Adrenal gland (tissue), 12 donors: ENCODE measurements around the gene BAG5. TPM values are rescaled to one million over a fixed set of nuclear protein-coding genes. Genes with fewer than 3 reads are reported as not detected.
"Not testable (repeated sequence)": the region's sequence is repeated elsewhere in the genome, so short reads cannot be mapped to it uniquely, and the experiment has no call there.

Experiments
- DNase-seq, 7 donors: peaks; one replicate each; pipeline ENCODE4 v3.0.0-alpha.2; 2019 to 2020
- H3K27ac ChIP-seq, 5 donors: fragments of 200-600 bp; sonication (generic) in 4 of 5; 1 replicate in 3 of 5; 2 replicates in 2 of 5; pipeline versions ENCODE4 v1.5.1 to v1.8.0; 2016 to 2020; ENCODE audit warnings: mild to moderate bottlenecking in 1 of 5
- H3K27me3 ChIP-seq: fragments of 200-600 bp; 2 replicates; pipeline ENCODE4 v1.8.0; 2021
- H3K36me3 ChIP-seq, 2 donors: fragments of 200-600 bp; replicated peaks in 1 of 2; 1 replicate in 1 of 2; 2 replicates in 1 of 2; pipeline versions ENCODE4 v1.5.1 to v1.8.0; 2018 to 2022
- H3K4me1 ChIP-seq, 2 donors: fragments of 200-600 bp; replicated peaks in 1 of 2; 1 replicate in 1 of 2; 2 replicates in 1 of 2; pipeline versions ENCODE4 v1.5.1 to v1.8.0; 2018 to 2021
- H3K4me3 ChIP-seq, 4 donors: fragments of 200-600 bp; sonication (generic) in 3 of 4; one replicate each; pipeline ENCODE4 v1.5.1; 2016 to 2018
- H3K9me3 ChIP-seq, 3 donors: fragments of 200-600 bp; sonication (generic) in 1 of 3; replicated peaks in 1 of 3; 1 replicate in 2 of 3; 2 replicates in 1 of 3; pipeline versions ENCODE4 v1.5.1 to v1.8.0; 2016 to 2021
- POLR2A ChIP-seq, 2 donors: fragments of 450-650 bp; IDR thresholded peaks; one replicate each; pipeline ENCODE4 v1.6.1; 2017; ENCODE audit warnings: antibody characterized with exemption in 2 of 2, mild to moderate bottlenecking in 2 of 2, moderate library complexity in 1 of 2
- WGBS, 4 donors: extraction: QIAGEN DNeasy Blood & Tissue Kit in 2 of 4; methylation state at CpG; one replicate each; pipeline versions ENCODE4 v1.1.5 to v1.1.7; 2013 to 2017; 5-methylcytosine and 5-hydroxymethylcytosine counted together
- intact Hi-C, 2 donors: fragments of 100-400 bp; cut with DNase I; formaldehyde crosslinking; loops; one replicate each; pipeline versions ENCODE4 v1.14.1 to v1.15.0; 2022 to 2023
- polyA plus RNA-seq, 3 donors: library from polyadenylated mRNA; stranded (reverse); fragments of 200-250 nt in 2 of 3; fragments of 350-450 nt in 1 of 3; fragmentation: Illumina TruSeq in 1 of 3; extraction: RNeasy Lipid Tissue Mini Kit (QIAGEN cat#74804) in 1 of 3; gene quantifications; one replicate each; pipeline ENCODE4 v1.2.3, GENCODE V29; 2013 to 2014
- total RNA-seq, 9 donors: library from RNA; depleted of rRNA in 4 of 9; stranded (reverse); fragments of >200 nt in 4 of 9; fragments of 120-200 nt in 1 of 9; fragmentation: NEBNext Ultra II Directional in 1 of 9; extraction: Animal tissue kit (Norgen Biotek cat#: 25700) in 1 of 9; gene quantifications; one replicate each; pipeline versions ENCODE4 v1.1.0 to v1.2.4, GENCODE V29; 2013 to 2023
- TF ChIP-seq, protein P1 (sequence below), 6 experiments: fragments of 450-650 bp in 4 of 6; fragments of 200-600 bp in 2 of 6; sonication (generic) in 1 of 6; IDR thresholded peaks; 1 replicate in 5 of 6; 2 replicates in 1 of 6; pipeline versions ENCODE4 v1.5.1 to v1.8.0; 2016 to 2021; ENCODE audit warnings: antibody characterized with exemption in 6 of 6, mild to moderate bottlenecking in 2 of 6, moderate library complexity in 1 of 6
- donor health status: healthy with polysubstance abuse.
- donor health status: Bipolar disorder and iron deficiency.
- donor health status: DM: yes; HTN: yes; CAD: no.
- donor health status: DM: no; HTN: no; CAD: no.
- donor health status: DM: no; HTN: no; CAD: no.
- donor health status: DM: yes; HTN: yes; CAD: no.

BAG5 gene
- total and polyA plus RNA-seq, 12 donors: 5.2 to 33.5 (median 24.7) TPM

DNA sequence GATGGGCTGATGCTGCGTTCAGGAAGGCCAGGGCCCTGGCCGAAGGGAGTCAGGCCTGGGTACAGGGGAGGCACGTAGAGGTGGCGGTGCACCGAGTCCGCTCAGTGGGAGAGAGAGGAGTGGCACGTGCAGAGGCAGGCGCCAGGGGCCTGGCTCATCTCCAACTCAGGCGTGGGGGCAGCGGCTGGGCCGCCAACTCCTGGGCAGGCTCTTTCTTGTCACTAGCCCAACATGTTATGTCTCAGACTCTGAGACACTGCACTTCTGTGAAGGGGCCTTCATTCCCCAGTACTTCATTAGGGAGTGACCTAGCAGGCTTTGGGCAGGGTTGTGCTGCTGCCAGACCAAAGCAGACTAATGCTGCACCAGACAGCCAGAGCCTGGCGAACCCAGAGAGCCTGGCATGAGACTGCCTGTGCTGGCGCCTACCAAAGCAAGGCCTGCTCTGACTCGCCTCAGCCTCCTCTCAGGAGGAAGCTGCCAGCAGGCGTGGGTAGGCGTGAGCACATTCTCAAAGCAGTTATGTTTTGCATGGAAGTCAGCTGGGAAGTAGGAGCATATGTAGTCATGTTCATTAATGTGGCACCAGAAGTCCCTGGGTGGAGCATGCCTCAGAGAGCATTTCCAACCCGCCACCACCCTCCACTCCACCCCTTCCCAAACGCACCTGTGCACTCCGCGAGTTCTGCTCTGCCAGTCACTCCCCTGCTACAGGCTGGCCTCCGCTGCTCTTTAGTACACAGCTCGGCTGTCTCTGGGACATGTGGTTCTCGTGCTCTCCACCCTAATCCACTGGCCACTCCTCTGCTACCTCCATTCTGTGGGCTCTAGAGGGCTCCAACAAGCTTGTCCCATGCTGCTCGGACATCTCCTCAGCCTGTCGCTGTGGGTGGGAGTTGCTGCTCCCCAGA lies 49.5 kb downstream of the BAG5 start:
- Histone ChIP-seq H3K27me3 (no peaks in the 10 kb centered on the region), H3K9me3 (no peaks in the 10 kb centered on the region), H3K4me1 (peaks cover 14 to 22% of the 10 kb centered on the region in 2 donors), H3K4me3 (no peak overlapping the region), H3K27ac (peak overlapping the region in 3 of 5 donors; percentile 46 to 76 (median 66)), H3K36me3 (peaks cover 0 to 5% of the 10 kb centered on the region in 2 donors)
- DNase-seq: peak in 6 of 7 donors; percentile 62 to 86 (median 80)
- TF ChIP-seq POLR2A (IDR thresholded peaks at IDR 0.05): peak in 1 of 2 donors; percentile 25
- TF ChIP-seq, protein P1, sequence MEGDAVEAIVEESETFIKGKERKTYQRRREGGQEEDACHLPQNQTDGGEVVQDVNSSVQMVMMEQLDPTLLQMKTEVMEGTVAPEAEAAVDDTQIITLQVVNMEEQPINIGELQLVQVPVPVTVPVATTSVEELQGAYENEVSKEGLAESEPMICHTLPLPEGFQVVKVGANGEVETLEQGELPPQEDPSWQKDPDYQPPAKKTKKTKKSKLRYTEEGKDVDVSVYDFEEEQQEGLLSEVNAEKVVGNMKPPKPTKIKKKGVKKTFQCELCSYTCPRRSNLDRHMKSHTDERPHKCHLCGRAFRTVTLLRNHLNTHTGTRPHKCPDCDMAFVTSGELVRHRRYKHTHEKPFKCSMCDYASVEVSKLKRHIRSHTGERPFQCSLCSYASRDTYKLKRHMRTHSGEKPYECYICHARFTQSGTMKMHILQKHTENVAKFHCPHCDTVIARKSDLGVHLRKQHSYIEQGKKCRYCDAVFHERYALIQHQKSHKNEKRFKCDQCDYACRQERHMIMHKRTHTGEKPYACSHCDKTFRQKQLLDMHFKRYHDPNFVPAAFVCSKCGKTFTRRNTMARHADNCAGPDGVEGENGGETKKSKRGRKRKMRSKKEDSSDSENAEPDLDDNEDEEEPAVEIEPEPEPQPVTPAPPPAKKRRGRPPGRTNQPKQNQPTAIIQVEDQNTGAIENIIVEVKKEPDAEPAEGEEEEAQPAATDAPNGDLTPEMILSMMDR (IDR thresholded peaks at IDR 0.05): no peak
- intact Hi-C loops: no loop called here
- 43 to 81% (median 60%) methylated on average over 15 to 25 of the region's 25 CpGs for WGBS, 4 donors

DNA sequence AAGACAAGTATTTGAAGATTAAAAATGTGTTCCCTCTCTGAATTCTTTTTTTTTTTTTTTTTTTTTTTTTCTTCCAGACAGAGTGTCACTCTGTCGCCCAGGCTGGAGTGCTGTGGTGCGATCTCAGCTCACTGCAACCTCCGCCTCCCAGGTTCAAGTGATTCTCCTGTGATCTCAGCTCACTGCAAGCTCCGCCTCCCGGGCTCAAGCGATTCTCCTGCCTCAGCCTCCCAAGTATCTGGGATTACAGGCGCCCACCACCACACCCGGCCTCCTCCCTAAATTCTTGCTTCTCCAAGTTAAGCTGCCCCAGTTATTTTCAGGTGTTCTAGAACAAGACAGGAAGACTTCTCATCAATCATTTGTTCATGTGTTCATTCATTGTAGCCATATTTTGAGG lies 50.3 kb downstream of the BAG5 start:
- H3K4me3 ChIP-seq, H3K36me3 ChIP-seq, H3K9me3 ChIP-seq, intact Hi-C loops, H3K27me3 ChIP-seq: not testable (repeated sequence)
- H3K27ac ChIP-seq: peak overlapping the region in 3 of 5 donors; percentile 46 to 76 (median 66)
- H3K4me1 ChIP-seq: peaks cover 18 to 25% of the 10 kb centered on the region in 2 donors
- DNase-seq: peak in 2 of 7 donors; percentile 13 to 14
- WGBS, 4 donors: 94 to 98% (median 96%) methylated on average over 8 of the region's 8 CpGs

DNA sequence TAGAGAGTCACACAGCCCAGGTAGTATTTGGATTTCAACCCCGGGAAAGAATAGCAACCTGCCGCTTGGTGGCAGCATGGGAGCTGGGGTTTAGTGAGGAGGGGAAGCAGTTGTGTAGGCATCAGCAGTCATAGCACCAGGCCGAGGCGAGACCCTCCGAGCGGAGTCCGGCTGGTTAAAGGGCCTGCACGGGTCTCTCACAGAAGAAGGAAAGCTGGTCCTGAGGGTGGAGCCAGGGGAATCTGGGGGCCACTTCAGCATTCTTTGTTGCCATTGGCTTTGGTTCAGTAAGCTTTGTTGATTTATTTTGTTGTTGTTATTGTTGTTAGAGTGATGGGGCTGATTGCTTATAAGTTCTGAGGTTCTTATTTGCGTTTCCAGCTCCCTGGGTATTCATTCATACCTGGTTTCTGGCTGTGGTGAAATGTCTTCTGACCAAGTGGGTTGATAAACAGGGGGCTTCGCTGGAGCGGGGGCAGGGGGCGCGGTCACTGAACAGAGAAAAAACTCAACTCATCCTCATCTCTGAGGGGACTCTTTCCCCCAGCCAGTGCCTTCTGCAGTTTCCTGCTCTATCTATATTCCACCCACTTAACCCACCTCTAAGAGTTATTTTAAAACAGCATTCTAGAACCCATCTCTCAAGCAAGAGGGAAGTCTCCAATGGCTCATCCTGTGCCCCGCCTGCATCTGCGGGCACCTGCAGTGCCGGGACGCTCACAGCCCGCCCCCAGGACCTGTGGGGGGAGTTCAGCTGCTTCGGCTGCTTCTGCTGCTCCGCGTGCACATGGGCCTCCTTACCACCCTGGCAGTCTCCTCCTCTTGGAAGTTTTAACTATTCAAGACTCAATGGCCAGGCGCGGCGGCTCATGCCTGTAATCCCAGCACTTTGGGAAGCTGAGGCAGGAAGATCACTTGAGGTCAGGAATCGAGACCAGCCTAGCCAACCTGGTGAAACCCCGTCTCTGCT lies 51.4 kb downstream of the BAG5 start:
- TF ChIP-seq, protein P1 (IDR thresholded peaks at IDR 0.05): no peak
- TF ChIP-seq POLR2A (IDR thresholded peaks at IDR 0.05): no peak
- peaks cover 0 to 8% of the 10 kb centered on the region in 2 donors for H3K36me3 ChIP-seq
- H3K4me3 ChIP-seq: no peak overlapping the region
- peaks cover 18 to 29% of the 10 kb centered on the region in 2 donors for H3K4me1 ChIP-seq
- intact Hi-C loops: no loop called here
- peak in 2 of 7 donors; percentile 13 to 19 for DNase-seq
- no peaks in the 10 kb centered on the region for H3K9me3 ChIP-seq
- 84 to 94% (median 91%) methylated on average over 17 to 26 of the region's 26 CpGs for WGBS, 4 donors
- H3K27me3 ChIP-seq: no peaks in the 10 kb centered on the region
- H3K27ac ChIP-seq: no peak overlapping the region

DNA sequence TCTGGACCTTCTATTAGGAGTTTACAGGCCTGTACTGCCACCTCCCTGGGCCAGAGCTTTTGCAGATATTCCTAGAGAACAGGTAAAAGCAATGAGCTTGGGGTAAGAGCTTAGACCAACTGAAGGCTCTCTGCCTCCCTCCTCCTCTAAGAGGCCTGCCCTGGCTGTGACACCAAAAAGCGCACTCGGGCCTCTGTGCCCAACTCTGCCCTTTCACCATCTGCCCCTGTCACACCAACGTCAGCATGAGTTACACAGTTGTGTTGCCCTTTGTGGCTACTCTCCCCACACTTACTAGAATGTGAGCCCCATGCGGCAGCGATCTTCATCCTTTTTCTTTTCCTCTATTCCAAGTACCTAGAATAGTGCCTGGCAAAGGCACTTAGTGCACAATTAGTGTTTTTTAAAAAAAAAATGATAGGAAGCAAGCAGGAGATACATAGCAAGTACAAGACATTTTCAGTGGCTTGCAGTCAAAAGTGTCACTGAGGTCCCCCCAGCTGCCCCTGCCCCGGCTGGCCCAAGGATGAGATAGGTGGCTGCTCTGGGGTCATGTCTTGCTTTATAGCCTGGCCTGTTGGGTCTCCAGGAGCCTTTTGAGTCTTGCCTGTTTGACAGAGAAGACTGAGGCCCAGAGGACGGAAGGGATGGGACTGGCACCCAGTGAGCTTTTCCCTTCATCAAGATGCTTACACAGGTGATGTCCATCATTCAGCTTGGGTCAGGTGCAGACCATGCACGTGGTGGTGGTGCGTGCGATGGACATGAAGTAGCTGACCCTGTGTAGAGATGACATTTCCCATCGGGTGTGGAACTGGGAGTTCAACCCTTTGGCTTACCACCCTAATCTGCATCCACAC lies 52.4 kb downstream of the BAG5 start:
- H3K36me3 ChIP-seq: peaks cover 0 to 18% of the 10 kb centered on the region in 2 donors

More for the DNA sequence above, 52.4 kb downstream of the BAG5 start:
- intact Hi-C loops: no loop called here
- TF ChIP-seq POLR2A (IDR thresholded peaks at IDR 0.05): no peak
- TF ChIP-seq, protein P1 (IDR thresholded peaks at IDR 0.05): no peak
- WGBS, 4 donors: 89 to 93% (median 90%) methylated on average over 7 to 11 of the region's 11 CpGs
- H3K4me3 ChIP-seq: no peak overlapping the region
- peak overlapping the region in 1 of 5 donors; percentile 52 for H3K27ac ChIP-seq
- no peaks in the 10 kb centered on the region for H3K27me3 ChIP-seq
- H3K4me1 ChIP-seq: peaks cover 18 to 29% of the 10 kb centered on the region in 2 donors
- DNase-seq: peak in 2 of 7 donors; percentile 11 to 17
- no peaks in the 10 kb centered on the region for H3K9me3 ChIP-seq
